Measurements from ENCODE around the gene TRAM2. TPM values are rescaled to one million over a fixed set of nuclear protein-coding genes. Genes with fewer than 3 reads are reported as not detected.

Gene TRAM2
- polyA plus RNA-seq, 1 experiment, result 152 TPM

GRCh38 chr6:52494298-52495072 is 82.4 kb downstream of the TRAM2 start:
- no peak overlapping the region for H3K27ac ChIP-seq (ENCODE audit: low read depth, low read length)
- no peaks in the 10 kb centered on the region for H3K9me3 ChIP-seq (ENCODE audit: control insufficient read depth, insufficient read depth, low read length)
- TF ChIP-seq CTCF (IDR thresholded peaks at IDR 0.05; ENCODE audit: low read depth, low read length), result no peak
- CTCF ChIA-PET, result interaction anchor here (0.5 to 1.0 kb wide), 2 partner anchors 87 kb away, joined by 3 to 4 read pairs; no protein-coding TSS in a partner anchor
- POLR2A ChIA-PET, result no interaction called here
- no peak overlapping the region for H3K4me3 ChIP-seq (ENCODE audit: low read depth, low read length)
- H3K27me3 ChIP-seq (ENCODE audit: control insufficient read depth, insufficient read depth, low read length), result no peaks in the 10 kb centered on the region
- no peak for DNase-seq (ENCODE audit: low read depth, low spot score)

GRCh38 chr6:52493669-52494068 is 83.2 kb downstream of the TRAM2 start:
- Histone ChIP-seq H3K27me3 (ENCODE audit: control insufficient read depth, insufficient read depth, low read length) (no peaks in the 10 kb centered on the region), H3K9me3 (ENCODE audit: control insufficient read depth, insufficient read depth, low read length) (no peaks in the 10 kb centered on the region), H3K27ac (ENCODE audit: low read depth, low read length) (no peak overlapping the region), H3K4me3 (ENCODE audit: low read depth, low read length) (no peak overlapping the region)
- POLR2A ChIA-PET, result no interaction called here
- no peak for DNase-seq (ENCODE audit: low read depth, low spot score)
- CTCF ChIA-PET, result interaction anchor here (1.0 kb wide), 1 partner anchor 86 kb away, joined by 4 read pairs; no protein-coding TSS in a partner anchor
- no peak for TF ChIP-seq CTCF (IDR thresholded peaks at IDR 0.05; ENCODE audit: low read depth, low read length)

- Histone ChIP-seq H3K9me3 (ENCODE audit: control insufficient read depth, insufficient read depth, low read length) (no peaks in the 10 kb centered on the region), H3K27me3 (ENCODE audit: control insufficient read depth, insufficient read depth, low read length) (no peaks in the 10 kb centered on the region), H3K4me3 (ENCODE audit: low read depth, low read length) (no peak overlapping the region), H3K27ac (ENCODE audit: low read depth, low read length) (no peak overlapping the region)
- ChIA-PET POLR2A (no interaction called here), CTCF (interaction anchor here (1.2 kb wide), 1 partner anchor 171 kb away, joined by 3 read pairs; no protein-coding TSS in a partner anchor)
- TF ChIP-seq CTCF (IDR thresholded peaks at IDR 0.05; ENCODE audit: low read depth, low read length), result no peak
- DNase-seq (ENCODE audit: low read depth, low spot score), result no peak
These were observed 85.4 kb downstream of the TRAM2 start for GRCh38 chr6:52491203-52492069.

GRCh38 chr6:52489881-52490280 is 87.0 kb downstream of the TRAM2 start:
- no peak for DNase-seq (ENCODE audit: low read depth, low spot score)
- TF ChIP-seq CTCF (IDR thresholded peaks at IDR 0.05; ENCODE audit: low read depth, low read length), result no peak
- POLR2A ChIA-PET, result no interaction called here
- CTCF ChIA-PET, result no interaction called here
- Histone ChIP-seq H3K27me3 (ENCODE audit: control insufficient read depth, insufficient read depth, low read length) (no peaks in the 10 kb centered on the region), H3K27ac (ENCODE audit: low read depth, low read length) (no peak overlapping the region), H3K4me3 (ENCODE audit: low read depth, low read length) (no peak overlapping the region), H3K9me3 (ENCODE audit: control insufficient read depth, insufficient read depth, low read length) (no peaks in the 10 kb centered on the region)

GRCh38 chr6:52483671-52484003 is 93.2 kb downstream of the TRAM2 start:
- TF ChIP-seq CTCF (IDR thresholded peaks at IDR 0.05; ENCODE audit: low read depth, low read length), result no peak
- no peak overlapping the region for H3K4me3 ChIP-seq (ENCODE audit: low read depth, low read length)
- DNase-seq (ENCODE audit: low read depth, low spot score), result no peak
- H3K9me3 ChIP-seq (ENCODE audit: control insufficient read depth, insufficient read depth, low read length), result no peaks in the 10 kb centered on the region
- H3K27me3 ChIP-seq (ENCODE audit: control insufficient read depth, insufficient read depth, low read length), result no peaks in the 10 kb centered on the region
- no peak overlapping the region for H3K27ac ChIP-seq (ENCODE audit: low read depth, low read length)
- POLR2A ChIA-PET, result interaction anchor here (0.6 to 1.1 kb wide), 2 partner anchors 63 to 207 kb away, joined by 3 to 5 read pairs; partner anchors contain the start of gene EFHC1
- CTCF ChIA-PET, result interaction anchor here (1.0 kb wide), 1 partner anchor 169 kb away, joined by 3 read pairs; no protein-coding TSS in a partner anchor

Data from AG04450 (cell line).